Mesodermal cell (in vitro differentiated cells): ENCODE measurements around the gene MAOB.

Source experiments
- H3K27ac ChIP-seq: 2 replicates; pipeline ENCODE4 v1.7.0; 2013; ENCODE audit warnings: mild to moderate bottlenecking, low read depth, low read length, moderate library complexity; ENCODE audit not compliant: severe bottlenecking
- H3K36me3 ChIP-seq: 2 replicates; pipeline ENCODE4 v1.7.1; 2013; ENCODE audit warnings: mild to moderate bottlenecking, low read length, moderate library complexity; ENCODE audit not compliant: control insufficient read depth, insufficient read depth
- H3K4me1 ChIP-seq: one replicate; pipeline ENCODE4 v1.7.1; 2013; ENCODE audit warnings: mild to moderate bottlenecking, low read length; ENCODE audit not compliant: insufficient read depth, control insufficient read depth, poor library complexity, severe bottlenecking
- H3K4me3 ChIP-seq: 2 replicates; pipeline ENCODE4 v1.7.0; 2013; ENCODE audit warnings: low read length, control low read depth, mild to moderate bottlenecking; ENCODE audit not compliant: insufficient read depth, poor library complexity, severe bottlenecking; ENCODE audit errors: extremely low read depth
- H3K9me3 ChIP-seq: 2 replicates; pipeline ENCODE4 v1.7.1; 2013; ENCODE audit warnings: mild to moderate bottlenecking, low read length, moderate library complexity; ENCODE audit not compliant: control insufficient read depth
- WGBS, 2 experiments: methylation state at CpG; one replicate each; pipeline ENCODE4 v1.1.5; 2013; ENCODE audit warnings: missing lambda C conversion rate in 2 of 2; ENCODE audit not compliant: insufficient coverage in 2 of 2; 5-methylcytosine and 5-hydroxymethylcytosine counted together

MAOB gene

DNA sequence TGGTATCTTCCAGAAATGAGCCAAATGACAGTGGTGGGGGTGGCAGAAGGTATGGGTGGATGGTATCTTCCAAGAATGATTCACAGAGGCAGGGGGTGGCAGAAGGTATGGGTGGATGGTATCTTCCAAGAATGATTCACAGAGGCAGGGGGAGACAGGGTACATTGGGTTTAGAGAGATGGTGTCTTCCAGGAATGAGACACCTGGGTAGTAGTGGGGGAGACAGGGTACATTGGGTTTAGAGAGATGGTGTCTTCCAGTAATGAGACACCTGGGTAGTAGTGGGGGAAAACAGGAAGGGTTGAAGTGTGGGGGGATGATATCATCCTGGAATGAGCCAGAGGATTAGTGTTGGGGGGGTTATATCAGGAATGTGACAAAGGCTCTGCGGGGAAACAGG is 164.2 kb downstream of the MAOB start:
- Histone ChIP-seq H3K36me3 (no peaks in the 10 kb centered on the region), H3K9me3 (no peaks in the 10 kb centered on the region), H3K27ac (no peak overlapping the region), H3K4me3 (no peak overlapping the region), H3K4me1 (no peaks in the 10 kb centered on the region)
- WGBS, 2 experiments: 86% methylated on average over 1 of the region's 1 CpG; no CpG with 5 or more reads in 1 of the 2 experiments

DNA sequence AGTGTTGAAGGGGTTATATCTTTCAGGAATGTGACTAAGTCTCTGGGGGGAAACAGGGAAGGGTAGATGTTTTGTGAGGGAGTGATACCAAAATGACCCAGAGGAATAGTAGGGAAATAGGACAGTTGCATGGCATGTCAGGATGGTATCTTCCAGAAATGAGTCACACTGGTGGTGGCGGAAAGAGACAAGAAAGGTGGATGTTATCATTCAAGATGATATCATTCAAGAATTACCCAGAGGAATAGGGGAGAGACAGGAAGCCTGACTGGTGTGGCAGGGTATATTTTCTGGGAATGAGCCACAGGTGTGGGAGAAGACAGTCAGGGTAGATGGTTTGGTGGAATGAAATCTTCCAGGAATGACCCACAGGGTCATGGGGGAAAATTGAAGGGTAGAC is 165.1 kb downstream of the MAOB start:
- Histone ChIP-seq H3K4me3 (no peak overlapping the region), H3K9me3 (no peaks in the 10 kb centered on the region), H3K36me3 (no peaks in the 10 kb centered on the region), H3K27ac (no peak overlapping the region), H3K4me1 (no peaks in the 10 kb centered on the region)
- 100% methylated on average over 1 of the region's 1 CpG; no CpG with 5 or more reads in 1 of the 2 experiments for WGBS, 2 experiments

DNA sequence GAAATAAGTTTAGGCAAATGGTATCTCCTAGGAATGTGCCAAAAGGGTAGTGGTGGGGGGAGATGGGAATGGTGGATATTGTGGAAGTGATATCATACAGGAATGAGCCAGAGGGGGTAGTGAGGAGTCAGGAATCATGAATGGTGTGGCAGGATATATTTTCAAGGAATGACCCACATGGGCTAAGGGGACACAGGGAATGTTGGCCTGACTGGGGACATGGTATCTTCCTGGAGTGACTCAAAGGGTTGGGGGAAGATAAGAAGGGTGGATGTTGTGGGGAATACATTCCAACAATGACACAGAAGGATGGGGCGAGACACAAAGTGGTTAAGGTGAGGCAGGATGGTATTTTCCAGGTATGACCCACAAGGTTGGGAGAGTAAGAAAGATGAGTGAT is 165.6 kb downstream of the MAOB start:
- no peak overlapping the region for H3K4me3 ChIP-seq
- no peak overlapping the region for H3K27ac ChIP-seq
- no peaks in the 10 kb centered on the region for H3K9me3 ChIP-seq
- no peaks in the 10 kb centered on the region for H3K4me1 ChIP-seq
- no peaks in the 10 kb centered on the region for H3K36me3 ChIP-seq
- 100% methylated on average over 1 of the region's 1 CpG for WGBS, 2 experiments
